ENCODE data around the gene SUGCT. TPM values are rescaled to one million over a fixed set of nuclear protein-coding genes. Genes with fewer than 3 reads are reported as not detected.

The SUGCT gene
- total and polyA plus RNA-seq, 2 of the 13 experiments (the other 11 are each of a cell fraction or from before 2014, with no cell fraction given): 10.1 to 22.2 TPM

- TF ChIP-seq EP300 (IDR thresholded peaks at IDR 0.05; ENCODE audit: low read depth in 2 of 2, low read length in 2 of 2) (no peak), EP300 (CRISPR knock-in tag; IDR thresholded peaks at IDR 0.05; ENCODE audit: borderline replicate concordance) (no peak)
Observed at GRCh38 chr7:40595129-40595528, 460.3 kb downstream of the SUGCT start (continued).

GRCh38 chr7:40595832-40596231 is 461.0 kb downstream of the SUGCT start:
- Histone ChIP-seq H2AFZ (ENCODE audit: low read length) (no peak overlapping the region), H3K9me3 (ENCODE audit: low read length) (no peaks in the 10 kb centered on the region), H3K9ac (ENCODE audit: insufficient read depth, low read depth, low read length) (no peak overlapping the region), H3K79me2 (ENCODE audit: insufficient read depth, low read length) (no peaks in the 10 kb centered on the region), H3K36me3 (replicated peaks in 1 of 2; ENCODE audit: control insufficient read depth in 1 of 2, insufficient read depth in 2 of 2, low read length in 2 of 2) (no peaks in the 10 kb centered on the region), H3K4me3 (replicated peaks in 1 of 3; ENCODE audit: insufficient read depth in 1 of 3, low read depth in 2 of 3, low read length in 3 of 3) (no peak overlapping the region), H3K4me1 (ENCODE audit: insufficient read depth, low read length) (peaks cover 23% of the 10 kb centered on the region), H4K20me1 (ENCODE audit: insufficient read depth, low read length) (no peaks in the 10 kb centered on the region), H3K27ac (ENCODE audit: extremely low read length, insufficient read depth, low read length) (no peak overlapping the region), H3K27me3 (ENCODE audit: control insufficient read depth in 1 of 2, insufficient read depth in 2 of 2, low read length in 2 of 2) (no peaks in the 10 kb centered on the region), H3K4me2 (ENCODE audit: low read depth, low read length) (no peak overlapping the region)
- WGBS (ENCODE audit: low lambda C conversion rate): 96% methylated on average over 2 of the region's 2 CpGs
- ChIA-PET CTCF (ENCODE audit: low intra/inter-chr PET ratio, low total read pairs) (no interaction called here), POLR2A (no interaction called here)
- FAIRE-seq (no peak), ATAC-seq (no peak), DNase-seq (ENCODE audit: low spot score) (no peak)
- BruUV-seq (replicated peaks): no TSS peak
- intact Hi-C loops (cut with micrococcal nuclease; ENCODE audit: unreplicated experiment) (no loop called here), in situ Hi-C loops (cut with HindIII; ENCODE audit: extremely low pct_ligation_motif_present, low pct_unique_long_range_greater_than_20kb) (no loop called here)
- TF ChIP-seq ELF1 (CRISPR knock-in tag; IDR thresholded peaks at IDR 0.05) (no peak), AHDC1 (CRISPR knock-in tag; IDR thresholded peaks at IDR 0.05; ENCODE audit: borderline replicate concordance) (no peak), ZNF317 (CRISPR knock-in tag; IDR thresholded peaks at IDR 0.05) (no peak), CEBPB (IDR thresholded peaks at IDR 0.05; ENCODE audit: borderline replicate concordance, low read depth, low read length) (no peak), HOXA9 (CRISPR knock-in tag; IDR thresholded peaks at IDR 0.05; ENCODE audit: borderline replicate concordance) (no peak), THAP11 (CRISPR knock-in tag; IDR thresholded peaks at IDR 0.05) (no peak), E2F1 (CRISPR knock-in tag; IDR thresholded peaks at IDR 0.05) (no peak), TFAP4 (IDR thresholded peaks at IDR 0.05; ENCODE audit: borderline replicate concordance, low read depth) (no peak), ZNF709 (CRISPR knock-in tag; IDR thresholded peaks at IDR 0.05) (no peak), IRF9 (CRISPR knock-in tag; IDR thresholded peaks at IDR 0.05; ENCODE audit: borderline replicate concordance) (no peak), ZNF354B (CRISPR knock-in tag; IDR thresholded peaks at IDR 0.05) (no peak), ZFP90 (CRISPR knock-in tag; IDR thresholded peaks at IDR 0.05; ENCODE audit: borderline replicate concordance) (no peak), SP4 (CRISPR knock-in tag; IDR thresholded peaks at IDR 0.05) (no peak), ZNF451 (CRISPR knock-in tag; IDR thresholded peaks at IDR 0.05) (no peak)
